ENCODE results near the gene C10orf62. TPM values are rescaled to one million over a fixed set of nuclear protein-coding genes. Genes with fewer than 3 reads are reported as not detected.

The C10orf62 gene
- total RNA-seq, 2 experiments from 2014 or later, result not detected

- no peak overlapping the region for H3K27ac Mint-ChIP-seq
- no peaks in the 10 kb centered on the region for H3K27me3 Mint-ChIP-seq (ENCODE audit: low read depth)
- H3K4me3 Mint-ChIP-seq, result no peak overlapping the region
- H3K9me3 Mint-ChIP-seq, result no peaks in the 10 kb centered on the region
- H3K4me1 Mint-ChIP-seq (ENCODE audit: low read depth), result no peaks in the 10 kb centered on the region
- DNase-seq, result no peak
- CTCF ChIA-PET, result no interaction called here
- H3K36me3 Mint-ChIP-seq (ENCODE audit: low read depth), result no peaks in the 10 kb centered on the region
- intact Hi-C loops (cut with micrococcal nuclease), result no loop called here
Measured at GRCh38 chr10:97580421-97581367, 8.8 kb upstream of the C10orf62 start.

GRCh38 chr10:97582169-97582568, 7.4 kb upstream of the C10orf62 start:
- intact Hi-C loops (cut with micrococcal nuclease), result no loop called here
- Mint-ChIP-seq H3K36me3 (ENCODE audit: low read depth) (no peaks in the 10 kb centered on the region), H3K9me3 (no peaks in the 10 kb centered on the region), H3K4me1 (ENCODE audit: low read depth) (no peaks in the 10 kb centered on the region), H3K4me3 (no peak overlapping the region), H3K27ac (no peak overlapping the region), H3K27me3 (ENCODE audit: low read depth) (no peaks in the 10 kb centered on the region)
- no peak for DNase-seq
- CTCF ChIA-PET, result interaction anchor here (0.5 to 1.0 kb wide), 2 partner anchors 10 to 176 kb away, joined by 4 read pairs; partner anchors contain the start of gene ANKRD2

- intact Hi-C loops (cut with micrococcal nuclease), result no loop called here
- no peaks in the 10 kb centered on the region for H3K4me1 Mint-ChIP-seq (ENCODE audit: low read depth)
- H3K4me3 Mint-ChIP-seq, result no peak overlapping the region
- H3K27me3 Mint-ChIP-seq (ENCODE audit: low read depth), result no peaks in the 10 kb centered on the region
- no peaks in the 10 kb centered on the region for H3K36me3 Mint-ChIP-seq (ENCODE audit: low read depth)
- no peaks in the 10 kb centered on the region for H3K9me3 Mint-ChIP-seq
- no peak for DNase-seq
- no peak overlapping the region for H3K27ac Mint-ChIP-seq
- CTCF ChIA-PET, result no interaction called here
Measured at GRCh38 chr10:97583476-97583875, 6.0 kb upstream of the C10orf62 start.

GRCh38 chr10:97584060-97584797, 5.3 kb upstream of the C10orf62 start, which contains the start of gene HOGA1:
Gene HOGA1, plus strand, starts transcription at chr10:97584389. Its CDS starts 315 bp downstream, at chr10:97584704.
- Mint-ChIP-seq H3K9me3 (no peaks in the 10 kb centered on the region), H3K4me3 (no peak within 1 kb of the TSS), H3K27me3 (ENCODE audit: low read depth) (no peaks in the 10 kb centered on the region), H3K27ac (no peak within 1 kb of the TSS), H3K4me1 (ENCODE audit: low read depth) (no peaks in the 10 kb centered on the region), H3K36me3 (ENCODE audit: low read depth) (no peaks in the 10 kb centered on the region)
- CTCF ChIA-PET, result interaction anchor here (0.5 to 1.1 kb wide), 5 partner anchors 9 to 1214 kb away, joined by 3 to 4 read pairs (median 3); no protein-coding TSS in a partner anchor
- intact Hi-C loops (cut with micrococcal nuclease), result no loop called here
- DNase-seq, result no peak

- CTCF ChIA-PET, result interaction anchor here (0.5 to 1.1 kb wide), 6 partner anchors 10 to 1214 kb away, joined by 3 to 4 read pairs (median 3); no protein-coding TSS in a partner anchor
- intact Hi-C loops (cut with micrococcal nuclease), result no loop called here
- Mint-ChIP-seq H3K9me3 (no peaks in the 10 kb centered on the region), H3K36me3 (ENCODE audit: low read depth) (no peaks in the 10 kb centered on the region), H3K4me1 (ENCODE audit: low read depth) (no peaks in the 10 kb centered on the region), H3K27me3 (ENCODE audit: low read depth) (no peaks in the 10 kb centered on the region), H3K4me3 (no peak overlapping the region), H3K27ac (no peak overlapping the region)
- DNase-seq, result no peak
Measured at GRCh38 chr10:97584798-97585438, 4.6 kb upstream of the C10orf62 start.

GRCh38 chr10:97585439-97585811, 4.1 kb upstream of the C10orf62 start:
- no peak for DNase-seq
- Mint-ChIP-seq H3K27ac (no peak overlapping the region), H3K4me3 (no peak overlapping the region), H3K27me3 (ENCODE audit: low read depth) (no peaks in the 10 kb centered on the region), H3K36me3 (ENCODE audit: low read depth) (no peaks in the 10 kb centered on the region), H3K9me3 (no peaks in the 10 kb centered on the region), H3K4me1 (ENCODE audit: low read depth) (no peaks in the 10 kb centered on the region)
- intact Hi-C loops (cut with micrococcal nuclease), result no loop called here
- CTCF ChIA-PET, result interaction anchor here (0.8 to 1.1 kb wide), 2 partner anchors 10 to 31 kb away, joined by 3 read pairs; no protein-coding TSS in a partner anchor

- H3K9me3 Mint-ChIP-seq, result no peaks in the 10 kb centered on the region
- CTCF ChIA-PET, result interaction anchor here (0.6 kb wide), 1 partner anchor 33 kb away, joined by 4 read pairs; no protein-coding TSS in a partner anchor
- no peak for DNase-seq
- no peak overlapping the region for H3K4me3 Mint-ChIP-seq
- intact Hi-C loops (cut with micrococcal nuclease), result no loop called here
- no peaks in the 10 kb centered on the region for H3K4me1 Mint-ChIP-seq (ENCODE audit: low read depth)
- H3K27me3 Mint-ChIP-seq (ENCODE audit: low read depth), result no peaks in the 10 kb centered on the region
- no peak overlapping the region for H3K27ac Mint-ChIP-seq
- no peaks in the 10 kb centered on the region for H3K36me3 Mint-ChIP-seq (ENCODE audit: low read depth)
Measured at GRCh38 chr10:97587183-97587582, 2.3 kb upstream of the C10orf62 start.

GRCh38 chr10:97590082-97590747, 694 bp downstream of the C10orf62 start:
- CTCF ChIA-PET, result interaction anchor here (0.5 to 1.1 kb wide), 4 partner anchors 18 to 350 kb away, joined by 3 read pairs; no protein-coding TSS in a partner anchor
- Mint-ChIP-seq H3K4me1 (ENCODE audit: low read depth) (no peaks in the 10 kb centered on the region), H3K9me3 (no peaks in the 10 kb centered on the region), H3K27me3 (ENCODE audit: low read depth) (no peaks in the 10 kb centered on the region), H3K4me3 (no peak overlapping the region), H3K36me3 (ENCODE audit: low read depth) (no peaks in the 10 kb centered on the region), H3K27ac (no peak overlapping the region)
- no peak for DNase-seq
- intact Hi-C loops (cut with micrococcal nuclease), result no loop called here

GRCh38 chr10:97590748-97591495, 1.4 kb downstream of the C10orf62 start:
- no peak overlapping the region for H3K4me3 Mint-ChIP-seq
- no peaks in the 10 kb centered on the region for H3K36me3 Mint-ChIP-seq (ENCODE audit: low read depth)
- DNase-seq, result no peak
- intact Hi-C loops (cut with micrococcal nuclease), result no loop called here
- CTCF ChIA-PET, result interaction anchor here (0.6 to 0.8 kb wide), 4 partner anchors 23 to 351 kb away, joined by 3 to 6 read pairs (median 3); no protein-coding TSS in a partner anchor
- H3K9me3 Mint-ChIP-seq, result no peaks in the 10 kb centered on the region
- no peak overlapping the region for H3K27ac Mint-ChIP-seq
- H3K4me1 Mint-ChIP-seq (ENCODE audit: low read depth), result no peaks in the 10 kb centered on the region
- no peaks in the 10 kb centered on the region for H3K27me3 Mint-ChIP-seq (ENCODE audit: low read depth)

GRCh38 chr10:97593421-97593820, 3.9 kb downstream of the C10orf62 start:
- CTCF ChIA-PET, result no interaction called here
- intact Hi-C loops (cut with micrococcal nuclease), result no loop called here
- no peaks in the 10 kb centered on the region for H3K4me1 Mint-ChIP-seq (ENCODE audit: low read depth)
- H3K27ac Mint-ChIP-seq, result no peak overlapping the region
- H3K4me3 Mint-ChIP-seq, result no peak overlapping the region
- no peak for DNase-seq
- H3K27me3 Mint-ChIP-seq (ENCODE audit: low read depth), result no peaks in the 10 kb centered on the region
- no peaks in the 10 kb centered on the region for H3K9me3 Mint-ChIP-seq
- H3K36me3 Mint-ChIP-seq (ENCODE audit: low read depth), result no peaks in the 10 kb centered on the region

Data from activated naive CD4-positive, alpha-beta T cell treated with anti-CD3 and anti-CD28 coated beads for 36 hours (primary cell).